ENCODE data around the gene SMAP2.
"Not testable (repeated sequence)": the region's sequence is repeated elsewhere in the genome, so short reads cannot be mapped to it uniquely, and the experiment has no call there.

Gene SMAP2

GRCh38 chr1:40373323-40374283 lies at the start of gene SMAP2:
Gene SMAP2, plus strand, starts transcription at chr1:40373727. Its CDS starts 394 bp downstream, at chr1:40374121.
- DNase-seq = peak; percentile 100

- DNase-seq = not testable (repeated sequence)
Measured at GRCh38 chr1:40331403-40331802, 42.1 kb upstream of the SMAP2 start.

GRCh38 chr1:40332695-40333094 lies 40.8 kb upstream of the SMAP2 start:
- no peak for DNase-seq

GRCh38 chr1:40337443-40337842 lies 36.1 kb upstream of the SMAP2 start:
- DNase-seq = no peak

GRCh38 chr1:40338745-40339419 lies 34.6 kb upstream of the SMAP2 start:
- DNase-seq = peak; percentile 100

- DNase-seq = peak; percentile 87
Measured at GRCh38 chr1:40339420-40340323, 33.9 kb upstream of the SMAP2 start.

GRCh38 chr1:40341491-40342380 lies 31.8 kb upstream of the SMAP2 start:
- no peak for DNase-seq

GRCh38 chr1:40342381-40342717 lies 31.2 kb upstream of the SMAP2 start:
- not testable (repeated sequence) for DNase-seq

GRCh38 chr1:40344597-40344996 lies 28.9 kb upstream of the SMAP2 start:
- no peak for DNase-seq

- no peak for DNase-seq
Measured at GRCh38 chr1:40350391-40350790, 23.1 kb upstream of the SMAP2 start.

- DNase-seq = no peak
Measured at GRCh38 chr1:40351124-40351523, 22.4 kb upstream of the SMAP2 start.

GRCh38 chr1:40352126-40352525 lies 21.4 kb upstream of the SMAP2 start:
- no peak for DNase-seq

- DNase-seq = no peak
Measured at GRCh38 chr1:40353082-40353481, 20.4 kb upstream of the SMAP2 start.

- DNase-seq = no peak
Measured at GRCh38 chr1:40357625-40358024, 15.9 kb upstream of the SMAP2 start.

GRCh38 chr1:40360631-40361030 lies 12.9 kb upstream of the SMAP2 start:
- DNase-seq = no peak

GRCh38 chr1:40361201-40361600 lies 12.3 kb upstream of the SMAP2 start:
- DNase-seq = no peak

GRCh38 chr1:40361637-40362036 lies 11.9 kb upstream of the SMAP2 start:
- DNase-seq = no peak

GRCh38 chr1:40362199-40362598 lies 11.3 kb upstream of the SMAP2 start:
- no peak for DNase-seq

- no peak for DNase-seq
Measured at GRCh38 chr1:40362699-40363098, 10.8 kb upstream of the SMAP2 start.

GRCh38 chr1:40363721-40364120 lies 9.8 kb upstream of the SMAP2 start:
- no peak for DNase-seq

GRCh38 chr1:40371707-40372258 lies 1.7 kb upstream of the SMAP2 start:
- no peak for DNase-seq
